H9 (cell line): ENCODE data around the gene TGM3. TPM values are rescaled to one million over a fixed set of nuclear protein-coding genes. Genes with fewer than 3 reads are reported as not detected.

ENCODE experiments used
- DNase-seq: peaks from one replicate; pipeline ENCODE4 v3.0.0-alpha.2; 2017
- H2AFZ ChIP-seq: one replicate; pipeline ENCODE4 v1.6.1; 2013; ENCODE audit warnings: mild to moderate bottlenecking, low read length, control low read depth, moderate library complexity
- H2AK5ac ChIP-seq: 2 replicates; pipeline ENCODE4 v1.6.1; 2013; ENCODE audit warnings: low read length, control low read depth, mixed read lengths; ENCODE audit not compliant: insufficient read length
- H2BK120ac ChIP-seq: one replicate; pipeline ENCODE4 v1.6.1; 2013; ENCODE audit warnings: low read depth, mild to moderate bottlenecking, low read length, control low read depth, inconsistent platforms; ENCODE audit not compliant: poor library complexity, severe bottlenecking
- H2BK12ac ChIP-seq: 2 replicates; pipeline ENCODE4 v1.6.1; 2013; ENCODE audit warnings: low read length, control low read depth, mixed read lengths, low read depth; ENCODE audit not compliant: insufficient read length
- H2BK15ac ChIP-seq: 2 replicates; pipeline ENCODE4 v1.6.1; 2013; ENCODE audit warnings: low read depth, low read length, control low read depth
- H2BK20ac ChIP-seq: one replicate; pipeline ENCODE4 v1.6.1; 2013; ENCODE audit warnings: low read depth, mild to moderate bottlenecking, low read length, control low read depth, inconsistent platforms; ENCODE audit not compliant: poor library complexity, severe bottlenecking
- H2BK5ac ChIP-seq: 2 replicates; pipeline ENCODE4 v1.6.1; 2013; ENCODE audit warnings: low read length, control low read depth, mixed read lengths; ENCODE audit not compliant: insufficient read length
- H3K14ac ChIP-seq: 2 replicates; pipeline ENCODE4 v1.6.1; 2013; ENCODE audit warnings: low read length, control low read depth; ENCODE audit not compliant: insufficient read depth
- H3K18ac ChIP-seq: 2 replicates; pipeline ENCODE4 v1.6.1; 2013; ENCODE audit warnings: low read depth, mild to moderate bottlenecking, mixed read lengths, low read length, control low read depth; ENCODE audit not compliant: insufficient read length
- H3K23ac ChIP-seq: 2 replicates; pipeline ENCODE4 v1.6.1; 2013; ENCODE audit warnings: low read length, control low read depth, mixed read lengths, low read depth; ENCODE audit not compliant: insufficient read length
- H3K23me2 ChIP-seq: 2 replicates; pipeline ENCODE4 v1.6.1; 2013; ENCODE audit warnings: low read depth, mild to moderate bottlenecking, mixed read lengths, low read length, control low read depth; ENCODE audit not compliant: insufficient read length, poor library complexity, severe bottlenecking
- H3K27ac ChIP-seq: 2 replicates; pipeline ENCODE4 v1.5.1; 2013; ENCODE audit warnings: low read length, control low read depth, mixed read lengths, low read depth; ENCODE audit not compliant: insufficient read length
- H3K27me3 ChIP-seq: 2 replicates; pipeline ENCODE4 v1.6.1; 2013; ENCODE audit warnings: low read length, control low read depth, inconsistent platforms; ENCODE audit not compliant: insufficient read depth
- H3K4ac ChIP-seq: 2 replicates; pipeline ENCODE4 v1.6.1; 2013; ENCODE audit warnings: low read depth, mild to moderate bottlenecking, control low read depth, inconsistent platforms, low read length, moderate library complexity
- H3K4me1 ChIP-seq: 2 replicates; pipeline ENCODE4 v1.6.1; 2013; ENCODE audit warnings: low read length, control low read depth, inconsistent platforms; ENCODE audit not compliant: insufficient read depth
- H3K4me2 ChIP-seq: 2 replicates; pipeline ENCODE4 v1.6.1; 2013; ENCODE audit warnings: low read length, control low read depth, mixed read lengths; ENCODE audit not compliant: insufficient read length, insufficient read depth
- H3K56ac ChIP-seq: 2 replicates; pipeline ENCODE4 v1.6.1; 2013; ENCODE audit warnings: low read depth, mild to moderate bottlenecking, mixed read lengths, low read length, control low read depth; ENCODE audit not compliant: insufficient read length
- H3K79me1 ChIP-seq: 2 replicates; pipeline ENCODE4 v1.6.1; 2013; ENCODE audit warnings: low read depth, mild to moderate bottlenecking, moderate library complexity, low read length, control low read depth, inconsistent platforms; ENCODE audit not compliant: insufficient read depth, poor library complexity, severe bottlenecking
- H3K79me2 ChIP-seq: 2 replicates; pipeline ENCODE4 v1.6.1; 2013; ENCODE audit warnings: low read length, control low read depth, inconsistent platforms; ENCODE audit not compliant: insufficient read depth
- H3K9ac ChIP-seq: 2 replicates; pipeline ENCODE4 v1.6.1; 2013; ENCODE audit warnings: low read length, control low read depth, mixed read lengths; ENCODE audit not compliant: insufficient read length; ENCODE audit errors: extremely low read depth
- H3K9me3 ChIP-seq: one replicate; pipeline ENCODE4 v1.6.1; 2013; ENCODE audit warnings: low read depth, low read length, inconsistent platforms; ENCODE audit not compliant: control insufficient read depth
- H3T11ph ChIP-seq: one replicate; pipeline ENCODE4 v1.6.1; 2013; ENCODE audit warnings: mild to moderate bottlenecking, low read length, control low read depth, inconsistent platforms
- H4K20me1 ChIP-seq: one replicate; pipeline ENCODE4 v1.6.1; 2013; ENCODE audit not compliant: control insufficient read depth, insufficient read length, insufficient read depth
- H4K5ac ChIP-seq: 2 replicates; pipeline ENCODE4 v1.6.1; 2013; ENCODE audit warnings: low read depth, mild to moderate bottlenecking, mixed read lengths, low read length, control low read depth; ENCODE audit not compliant: insufficient read length
- H4K8ac ChIP-seq: replicated peaks from 2 replicates; pipeline ENCODE4 v1.6.1; 2013; ENCODE audit warnings: low read length, control low read depth, mixed read lengths, low read depth; ENCODE audit not compliant: insufficient read length
- H4K91ac ChIP-seq: 2 replicates; pipeline ENCODE4 v1.6.1; 2013; ENCODE audit warnings: low read depth, mild to moderate bottlenecking, moderate library complexity, mixed read lengths, low read length, control low read depth; ENCODE audit not compliant: insufficient read length
- H3K27ac Mint-ChIP-seq, 3 experiments: 2 replicates in 2 of 3; 3 replicates in 1 of 3; pipeline ENCODE4 v1.8.0; 2020 to 2021; ENCODE audit warnings: mixed read lengths in 3 of 3, mild to moderate bottlenecking in 1 of 3, moderate library complexity in 1 of 3
- H3K27me3 Mint-ChIP-seq: 2 replicates; pipeline ENCODE4 v1.8.0; 2021; ENCODE audit warnings: low read depth, mild to moderate bottlenecking, moderate library complexity, mixed read lengths
- H3K36me3 Mint-ChIP-seq, 3 experiments: 2 replicates in 2 of 3; 3 replicates in 1 of 3; pipeline ENCODE4 v1.8.0; 2020 to 2021; ENCODE audit warnings: low read depth in 3 of 3, mixed read lengths in 3 of 3; ENCODE audit not compliant: insufficient read depth in 1 of 3
- H3K4me1 Mint-ChIP-seq, 2 experiments: 2 replicates each; pipeline ENCODE4 v1.8.0; 2020; ENCODE audit warnings: mixed read lengths in 2 of 2
- H3K4me3 Mint-ChIP-seq, 2 experiments: 2 replicates in 1 of 2; 3 replicates in 1 of 2; pipeline ENCODE4 v1.8.0; 2020 to 2021; ENCODE audit warnings: mild to moderate bottlenecking in 2 of 2, mixed read lengths in 2 of 2, moderate library complexity in 1 of 2
- H3K9me3 Mint-ChIP-seq, 2 experiments: 2 replicates in 1 of 2; 3 replicates in 1 of 2; pipeline ENCODE4 v1.8.0; 2020; ENCODE audit warnings: mild to moderate bottlenecking in 2 of 2, mixed read lengths in 2 of 2, moderate library complexity in 1 of 2
- CTCF ChIP-seq: fragments of 200-600 bp; sonication (generic); conservative IDR thresholded peaks from 3 replicates; pipeline ENCODE4 v1.8.0; 2021; ENCODE audit warnings: antibody characterized with exemption, mild to moderate bottlenecking
- WGBS: extraction: QIAGEN DNeasy Blood & Tissue Kit; methylation state at CpG from one replicate; pipeline ENCODE4 v1.1.7; 2013; ENCODE audit warnings: missing lambda C conversion rate, low lambda C conversion rate, mixed read lengths; ENCODE audit not compliant: insufficient read length; ENCODE audit errors: extremely low coverage; 5-methylcytosine and 5-hydroxymethylcytosine counted together
- total RNA-seq: library from RNA; stranded (reverse); gene quantifications from 2 replicates; pipeline ENCODE4 v1.2.1, GENCODE V29; 2021

TGM3 gene
- total RNA-seq, 1 experiment from 2014 or later = not detected

DNA sequence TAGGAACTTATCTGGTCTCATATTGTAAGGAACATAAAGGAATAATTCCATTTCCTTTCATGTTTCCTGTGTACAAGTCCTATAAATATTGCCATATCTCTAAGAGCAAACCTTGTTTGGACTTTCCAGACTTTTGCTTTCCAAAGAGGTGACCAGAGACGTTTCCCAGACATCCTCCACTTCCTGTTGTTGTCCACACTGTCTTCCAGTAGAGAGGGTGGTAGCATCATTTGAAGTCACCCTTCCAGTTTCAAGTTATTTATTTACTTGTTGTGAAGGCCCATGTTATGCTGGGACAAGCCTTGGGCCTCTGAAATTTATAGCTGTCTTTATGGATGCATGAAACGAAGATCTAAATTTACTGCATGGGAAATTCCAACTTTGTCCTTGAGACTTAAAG lies 10.6 kb upstream of the TGM3 start:
- H3K9ac ChIP-seq = no peak overlapping the region
- no peak overlapping the region for H3K23ac ChIP-seq
- H3K9me3 ChIP-seq = no peaks in the 10 kb centered on the region
- no peaks in the 10 kb centered on the region for H3K79me1 ChIP-seq
- Mint-ChIP-seq H3K27ac (no peak overlapping the region), H3K27me3 (peaks cover 5% of the 10 kb centered on the region; the same call in 1 of the 2 replicates), H3K36me3 (peaks cover 0 to 4% (median 2%) of the 10 kb centered on the region in 3 experiments; a peak in 3 of 7 replicates), H3K4me3 (no peak overlapping the region), H3K4me1 (peaks cover 0 to 5% of the 10 kb centered on the region in 2 experiments; a peak in 2 of 4 replicates), H3K9me3 (peaks cover 10 to 12% of the 10 kb centered on the region in 2 experiments; a peak in 3 of 5 replicates)
- no peak overlapping the region for H4K8ac ChIP-seq
- no peak overlapping the region for H4K5ac ChIP-seq
- no peak overlapping the region for H3K18ac ChIP-seq
- H3K27me3 ChIP-seq = no peaks in the 10 kb centered on the region
- H2AK5ac ChIP-seq = no peak overlapping the region
- no peak for DNase-seq
- no peak overlapping the region for H2BK12ac ChIP-seq
- no peaks in the 10 kb centered on the region for H3K79me2 ChIP-seq
- no peak overlapping the region for H2BK5ac ChIP-seq
- H4K91ac ChIP-seq = no peak overlapping the region
- H3K23me2 ChIP-seq = no peaks in the 10 kb centered on the region
- H2BK120ac ChIP-seq = no peak overlapping the region
- H3K56ac ChIP-seq = no peak overlapping the region
- H3T11ph ChIP-seq = no peak overlapping the region
- H3K4me1 ChIP-seq = no peaks in the 10 kb centered on the region
- H3K4me2 ChIP-seq = no peak overlapping the region
- TF ChIP-seq CTCF = no peak
- H4K20me1 ChIP-seq = no peaks in the 10 kb centered on the region
- H2BK15ac ChIP-seq = no peak overlapping the region
- no peak overlapping the region for H2AFZ ChIP-seq
- H2BK20ac ChIP-seq = no peak overlapping the region
- no peak overlapping the region for H3K27ac ChIP-seq
- no CpG with 5 or more reads among the region's 2 CpGs for WGBS
- H3K4ac ChIP-seq = no peak overlapping the region
- H3K14ac ChIP-seq = no peak overlapping the region
